Nephron progenitor cell (in vitro differentiated cells): ENCODE results near the gene ROBO2.

Experiments
- DNase-seq: peaks from one replicate; pipeline ENCODE4 v3.0.0; 2021
- H3K27ac Mint-ChIP-seq: 2 replicates; pipeline ENCODE4 v1.8.0; 2021; ENCODE audit warnings: mild to moderate bottlenecking, moderate library complexity, mixed read lengths
- H3K27me3 Mint-ChIP-seq: 2 replicates; pipeline ENCODE4 v1.8.0; 2021; ENCODE audit warnings: mild to moderate bottlenecking, low read depth, mixed read lengths; ENCODE audit not compliant: poor library complexity
- H3K36me3 Mint-ChIP-seq: 2 replicates; pipeline ENCODE4 v1.8.0; 2021; ENCODE audit warnings: low read depth, mixed read lengths
- H3K4me1 Mint-ChIP-seq: 2 replicates; pipeline ENCODE4 v1.8.0; 2021; ENCODE audit warnings: mixed read lengths
- H3K4me3 Mint-ChIP-seq: 2 replicates; pipeline ENCODE4 v1.8.0; 2021; ENCODE audit warnings: mild to moderate bottlenecking, moderate library complexity, mixed read lengths
- H3K9me3 Mint-ChIP-seq: 2 replicates; pipeline ENCODE4 v1.8.0; 2021; ENCODE audit warnings: mild to moderate bottlenecking, moderate library complexity, mixed read lengths
- CTCF ChIP-seq: fragments of 200-600 bp; sonication (generic); IDR thresholded peaks from 2 replicates; pipeline ENCODE4 v1.5.0; 2021; ENCODE audit warnings: antibody characterized with exemption

The ROBO2 gene

GRCh38 chr3:77687545-77687944 is 647.6 kb downstream of the ROBO2 start:
- no peak overlapping the region for H3K4me3 Mint-ChIP-seq
- peaks cover 4% of the 10 kb centered on the region for H3K4me1 Mint-ChIP-seq
- peaks cover 11% of the 10 kb centered on the region for H3K9me3 Mint-ChIP-seq
- no peaks in the 10 kb centered on the region for H3K36me3 Mint-ChIP-seq
- H3K27ac Mint-ChIP-seq: no peak overlapping the region
- no peak for DNase-seq
- H3K27me3 Mint-ChIP-seq: peaks cover 9% of the 10 kb centered on the region
- no peak for TF ChIP-seq CTCF

GRCh38 chr3:77690284-77690845 is 650.5 kb downstream of the ROBO2 start:
- no peaks in the 10 kb centered on the region for H3K36me3 Mint-ChIP-seq
- H3K4me1 Mint-ChIP-seq: peaks cover 4% of the 10 kb centered on the region
- TF ChIP-seq CTCF: no peak
- no peaks in the 10 kb centered on the region for H3K9me3 Mint-ChIP-seq
- H3K27ac Mint-ChIP-seq: no peak overlapping the region
- H3K4me3 Mint-ChIP-seq: no peak overlapping the region
- H3K27me3 Mint-ChIP-seq: peaks cover 6% of the 10 kb centered on the region
- DNase-seq: no peak

- Mint-ChIP-seq H3K9me3 (no peaks in the 10 kb centered on the region), H3K36me3 (no peaks in the 10 kb centered on the region), H3K4me3 (no peak overlapping the region), H3K4me1 (peaks cover 4% of the 10 kb centered on the region), H3K27me3 (peaks cover 5% of the 10 kb centered on the region), H3K27ac (no peak overlapping the region)
- no peak for DNase-seq
- TF ChIP-seq CTCF: no peak
Observed at GRCh38 chr3:77693147-77693546, 653.2 kb downstream of the ROBO2 start.

- no peak overlapping the region for H3K27ac Mint-ChIP-seq
- no peaks in the 10 kb centered on the region for H3K36me3 Mint-ChIP-seq
- H3K27me3 Mint-ChIP-seq: peaks cover 3% of the 10 kb centered on the region
- H3K4me3 Mint-ChIP-seq: no peak overlapping the region
- no peaks in the 10 kb centered on the region for H3K4me1 Mint-ChIP-seq
- no peaks in the 10 kb centered on the region for H3K9me3 Mint-ChIP-seq
- no peak for DNase-seq
- no peak for TF ChIP-seq CTCF
Observed at GRCh38 chr3:77699125-77699691, 659.3 kb downstream of the ROBO2 start.
